Immature natural killer cell (primary cell): Measurements from ENCODE around the gene TBC1D3H. TPM values are rescaled to one million over a fixed set of nuclear protein-coding genes. Genes with fewer than 3 reads are reported as not detected.
"Not testable (repeated sequence)": the region's sequence is repeated elsewhere in the genome, so short reads cannot be mapped to it uniquely, and the experiment has no call there.

Experiments
- DNase-seq, 3 donors: peaks; one replicate each; pipeline ENCODE4 v3.0.0; 2022; ENCODE audit warnings: mixed read lengths in 1 of 3
- H3K27ac Mint-ChIP-seq, 6 donors: one replicate each; pipeline ENCODE4 v1.8.0; 2020; ENCODE audit warnings: mixed read lengths in 6 of 6, mild to moderate bottlenecking in 5 of 6, inconsistent platforms in 4 of 6, moderate library complexity in 3 of 6
- H3K27me3 Mint-ChIP-seq, 3 donors: one replicate each; pipeline ENCODE4 v1.8.0; 2020 to 2021; ENCODE audit warnings: low read depth in 3 of 3, mild to moderate bottlenecking in 3 of 3, mixed read lengths in 3 of 3, moderate library complexity in 3 of 3, inconsistent platforms in 1 of 3
- H3K36me3 Mint-ChIP-seq, 3 donors: one replicate each; pipeline ENCODE4 v1.8.0; 2020; ENCODE audit warnings: mixed read lengths in 3 of 3, inconsistent platforms in 2 of 3, mild to moderate bottlenecking in 2 of 3
- H3K4me1 Mint-ChIP-seq, 2 donors: one replicate each; pipeline ENCODE4 v1.8.0; 2020; ENCODE audit warnings: inconsistent platforms in 2 of 2, mild to moderate bottlenecking in 2 of 2, mixed read lengths in 2 of 2, moderate library complexity in 1 of 2
- H3K4me3 Mint-ChIP-seq, 5 donors: one replicate each; pipeline ENCODE4 v1.8.0; 2020; ENCODE audit warnings: mild to moderate bottlenecking in 5 of 5, mixed read lengths in 5 of 5, inconsistent platforms in 3 of 5, moderate library complexity in 3 of 5
- H3K9me3 Mint-ChIP-seq, 6 donors: one replicate each; pipeline ENCODE4 v1.8.0; 2020; ENCODE audit warnings: mild to moderate bottlenecking in 6 of 6, mixed read lengths in 6 of 6, inconsistent platforms in 4 of 6, moderate library complexity in 3 of 6
- polyA plus RNA-seq, 3 donors: library from polyadenylated mRNA; unstranded; fragments of 300-500 nt; fragmentation: Illumina TruSeq; gene quantifications; one replicate each; pipeline ENCODE4 v1.2.3, GENCODE V29; 2021

TBC1D3H gene
- not detected for polyA plus RNA-seq

GRCh38 chr17:36388385-36389245 is at the start of gene TBC1D3H:
TSS of gene TBC1D3H (minus strand) at chr17:36388435. CDS start at chr17:36386895, 1,540 bp downstream.
- not testable (repeated sequence) for H3K4me1 Mint-ChIP-seq, H3K4me3 Mint-ChIP-seq, DNase-seq, H3K27me3 Mint-ChIP-seq, H3K9me3 Mint-ChIP-seq, H3K36me3 Mint-ChIP-seq, H3K27ac Mint-ChIP-seq

- not testable (repeated sequence) for H3K4me3 Mint-ChIP-seq, H3K36me3 Mint-ChIP-seq, H3K27me3 Mint-ChIP-seq, H3K27ac Mint-ChIP-seq, H3K4me1 Mint-ChIP-seq, H3K9me3 Mint-ChIP-seq
- peak in 1 of 3 donors; percentile 61 for DNase-seq
These were observed 40.7 kb upstream of the TBC1D3H start for GRCh38 chr17:36428891-36429290.

- H3K4me3 Mint-ChIP-seq, H3K4me1 Mint-ChIP-seq: not testable (repeated sequence)
These were observed 27.1 kb upstream of the TBC1D3H start for GRCh38 chr17:36415180-36415941.

GRCh38 chr17:36390943-36391645 is 2.9 kb upstream of the TBC1D3H start:
- not testable (repeated sequence) for H3K4me3 Mint-ChIP-seq, H3K36me3 Mint-ChIP-seq, H3K4me1 Mint-ChIP-seq, DNase-seq, H3K27ac Mint-ChIP-seq, H3K27me3 Mint-ChIP-seq, H3K9me3 Mint-ChIP-seq

More at GRCh38 chr17:36415180-36415941, 27.1 kb upstream of the TBC1D3H start:
- not testable (repeated sequence) for H3K27ac Mint-ChIP-seq, H3K27me3 Mint-ChIP-seq, H3K9me3 Mint-ChIP-seq, H3K36me3 Mint-ChIP-seq, DNase-seq

- H3K27ac Mint-ChIP-seq, H3K27me3 Mint-ChIP-seq, DNase-seq, H3K9me3 Mint-ChIP-seq, H3K4me3 Mint-ChIP-seq, H3K36me3 Mint-ChIP-seq, H3K4me1 Mint-ChIP-seq: not testable (repeated sequence)
These were observed 12.3 kb downstream of the TBC1D3H start for GRCh38 chr17:36375938-36376337.

- not testable (repeated sequence) for DNase-seq, H3K27ac Mint-ChIP-seq, H3K36me3 Mint-ChIP-seq, H3K4me1 Mint-ChIP-seq, H3K27me3 Mint-ChIP-seq, H3K9me3 Mint-ChIP-seq, H3K4me3 Mint-ChIP-seq
These were observed 25.7 kb downstream of the TBC1D3H start for GRCh38 chr17:36362496-36362895.

Other genes with a start within 250 kb of the TBC1D3H start
- not detected for gene TBC1D3B, start 211.8 kb downstream of the TBC1D3H start, polyA plus RNA-seq
- 10 to 100 TPM in 1 of 3 donors, 1 to 10 TPM in 2; 1.0 to 39.5 (median 2.9) TPM for gene CCL3L1, start 191.7 kb downstream of the TBC1D3H start, polyA plus RNA-seq
- gene CCL4L2, start 177.4 kb downstream of the TBC1D3H start, polyA plus RNA-seq: 100 to 1,000 TPM in 1 of 3 donors, 10 to 100 TPM in 2; 30.5 to 129 (median 54.3) TPM
- gene TBC1D3I, start 123.9 kb downstream of the TBC1D3H start, polyA plus RNA-seq: not detected
- not detected for gene TBC1D3G, start 64.6 kb downstream of the TBC1D3H start, polyA plus RNA-seq
- 10 to 100 TPM; 77.2 to 99.9 (median 91.5) TPM for gene ZNHIT3, start 98.2 kb upstream of the TBC1D3H start, polyA plus RNA-seq
- gene MYO19, start 146.4 kb upstream of the TBC1D3H start, polyA plus RNA-seq: 1 to 10 TPM; 2.8 to 8.3 (median 4.1) TPM
- gene PIGW, start 146.6 kb upstream of the TBC1D3H start, polyA plus RNA-seq: 10 to 100 TPM in 2 of 3 donors, 1 to 10 TPM in 1; 7.2 to 18.8 (median 11.3) TPM
- gene GGNBP2, start 156.5 kb upstream of the TBC1D3H start, polyA plus RNA-seq: 10 to 100 TPM; 28.2 to 60.0 (median 35.7) TPM
- 1 to 10 TPM in 2 of 3 donors, not detected in 1; 3.3 to 6.0 TPM for gene DHRS11, start 203.4 kb upstream of the TBC1D3H start, polyA plus RNA-seq
- 1 to 10 TPM in 2 of 3 donors, not detected in 1; 2.0 to 6.4 TPM for gene MRM1, start 213.1 kb upstream of the TBC1D3H start, polyA plus RNA-seq